Left ventricle myocardium inferior (tissue), 1 donor: Measurements from ENCODE around the gene TREM2. TPM values are rescaled to one million over a fixed set of nuclear protein-coding genes. Genes with fewer than 3 reads are reported as not detected.

ENCODE experiments used
- DNase-seq: peaks from one replicate; pipeline ENCODE4 v3.0.0-alpha.2; 2020
- H3K27ac ChIP-seq: fragments of 200-600 bp; replicated peaks from 2 replicates; pipeline ENCODE4 v1.8.0; 2021
- H3K27me3 ChIP-seq: fragments of 200-600 bp; 2 replicates; pipeline ENCODE4 v1.8.0; 2021; ENCODE audit warnings: low read depth
- H3K36me3 ChIP-seq: fragments of 200-600 bp; 2 replicates; pipeline ENCODE4 v1.8.0; 2021
- H3K4me1 ChIP-seq: fragments of 200-600 bp; 2 replicates; pipeline ENCODE4 v1.8.0; 2021
- H3K4me3 ChIP-seq: fragments of 200-600 bp; 2 replicates; pipeline ENCODE4 v1.8.0; 2021; ENCODE audit warnings: mild to moderate bottlenecking, moderate library complexity
- H3K9me3 ChIP-seq: fragments of 200-600 bp; replicated peaks from 2 replicates; pipeline ENCODE4 v1.8.0; 2021
- CTCF ChIP-seq: fragments of 200-600 bp; IDR thresholded peaks from 2 replicates; pipeline ENCODE4 v1.8.0; 2021; ENCODE audit warnings: antibody characterized with exemption, mild to moderate bottlenecking, borderline replicate concordance
- intact Hi-C: fragments of 100-400 bp; cut with micrococcal nuclease; formaldehyde crosslinking; loops from one replicate; pipeline ENCODE4 v1.11.0; 2022
- total RNA-seq: library from RNA; stranded (reverse); fragmentation: NEBNext Ultra II Directional; extraction: Animal tissue kit (Norgen Biotek cat#: 25700); gene quantifications from one replicate; pipeline ENCODE4 v1.2.1, GENCODE V29; 2021
- donor health status: DM: no; HTN: yes; CAD: no; lungs with severe emphysema.

The TREM2 gene
- total RNA-seq, 1 donor from 2014 or later, result 0.66 TPM

- Histone ChIP-seq H3K27me3 (peaks cover 57% of the 10 kb centered on the region), H3K4me3 (no peak overlapping the region), H3K27ac (no peak overlapping the region), H3K4me1 (no peaks in the 10 kb centered on the region), H3K9me3 (no peaks in the 10 kb centered on the region), H3K36me3 (no peaks in the 10 kb centered on the region)
- TF ChIP-seq CTCF, result no peak
- intact Hi-C loops, result no loop called here
- no peak for DNase-seq
These were observed 16.2 kb upstream of the TREM2 start for GRCh38 chr6:41179163-41179562.

DNA sequence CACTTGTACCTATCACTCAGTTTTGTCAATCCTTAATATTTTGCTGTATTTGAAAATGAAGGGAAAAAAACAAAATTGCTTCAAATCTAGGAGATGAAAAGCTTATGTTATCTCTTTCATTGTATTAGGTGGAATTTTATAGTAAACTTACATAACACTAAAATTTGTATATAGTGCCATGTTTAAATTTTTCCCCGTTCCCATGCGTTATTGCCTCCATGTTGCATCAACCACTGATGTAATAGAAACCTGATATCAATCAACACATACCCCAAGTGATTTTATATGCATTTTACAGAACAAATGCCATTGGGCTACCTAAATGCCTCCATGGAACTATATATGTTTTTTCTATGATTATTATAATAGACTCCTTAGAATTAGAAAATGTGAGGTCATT is 14.8 kb upstream of the TREM2 start:
- H3K4me1 ChIP-seq, result no peaks in the 10 kb centered on the region
- H3K36me3 ChIP-seq, result no peaks in the 10 kb centered on the region
- peaks cover 70% of the 10 kb centered on the region for H3K27me3 ChIP-seq
- H3K4me3 ChIP-seq, result no peak overlapping the region
- H3K9me3 ChIP-seq, result no peaks in the 10 kb centered on the region
- TF ChIP-seq CTCF, result no peak
- no peak for DNase-seq
- no peak overlapping the region for H3K27ac ChIP-seq
- intact Hi-C loops, result no loop called here

GRCh38 chr6:41177287-41177686 is 14.4 kb upstream of the TREM2 start:
- no peaks in the 10 kb centered on the region for H3K4me1 ChIP-seq
- TF ChIP-seq CTCF, result no peak
- H3K36me3 ChIP-seq, result no peaks in the 10 kb centered on the region
- H3K27me3 ChIP-seq, result peaks cover 70% of the 10 kb centered on the region
- H3K4me3 ChIP-seq, result no peak overlapping the region
- no peaks in the 10 kb centered on the region for H3K9me3 ChIP-seq
- intact Hi-C loops, result no loop called here
- DNase-seq, result no peak
- H3K27ac ChIP-seq, result no peak overlapping the region

- no peaks in the 10 kb centered on the region for H3K9me3 ChIP-seq
- intact Hi-C loops, result no loop called here
- no peaks in the 10 kb centered on the region for H3K36me3 ChIP-seq
- H3K27ac ChIP-seq, result no peak overlapping the region
- DNase-seq, result no peak
- TF ChIP-seq CTCF, result no peak
- H3K27me3 ChIP-seq, result peaks cover 68% of the 10 kb centered on the region
- H3K4me1 ChIP-seq, result no peaks in the 10 kb centered on the region
- H3K4me3 ChIP-seq, result no peak overlapping the region
These were observed 13.3 kb upstream of the TREM2 start for GRCh38 chr6:41176189-41176588.

DNA sequence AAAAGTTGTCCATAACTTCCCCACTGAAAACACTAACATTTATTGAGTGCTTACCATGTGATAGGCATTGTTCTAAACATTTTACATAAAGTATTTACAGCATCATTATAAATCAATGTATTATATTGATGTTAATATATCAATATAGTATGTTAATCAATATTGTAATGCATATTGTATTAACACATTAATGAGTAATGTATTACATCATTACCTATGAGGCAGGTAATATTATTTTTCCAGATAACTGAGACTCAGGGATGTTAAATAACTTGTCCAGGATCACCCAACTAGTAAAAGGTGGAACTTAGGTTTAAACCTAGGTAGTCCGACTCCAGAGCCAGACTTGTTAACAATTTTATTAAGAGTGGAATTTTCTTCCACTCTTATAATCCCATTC is 12.2 kb upstream of the TREM2 start:
- intact Hi-C loops, result no loop called here
- Histone ChIP-seq H3K4me3 (no peak overlapping the region), H3K27ac (no peak overlapping the region), H3K9me3 (no peaks in the 10 kb centered on the region), H3K36me3 (no peaks in the 10 kb centered on the region), H3K4me1 (no peaks in the 10 kb centered on the region), H3K27me3 (peaks cover 64% of the 10 kb centered on the region)
- DNase-seq, result no peak
- TF ChIP-seq CTCF, result no peak

- no peaks in the 10 kb centered on the region for H3K4me1 ChIP-seq
- intact Hi-C loops, result no loop called here
- H3K27ac ChIP-seq, result no peak overlapping the region
- no peak for TF ChIP-seq CTCF
- DNase-seq, result no peak
- no peak overlapping the region for H3K4me3 ChIP-seq
- peaks cover 65% of the 10 kb centered on the region for H3K27me3 ChIP-seq
- no peaks in the 10 kb centered on the region for H3K9me3 ChIP-seq
- H3K36me3 ChIP-seq, result no peaks in the 10 kb centered on the region
These were observed 11.7 kb upstream of the TREM2 start for GRCh38 chr6:41174610-41175009.
